ENCODE results near the gene MIA. TPM values are rescaled to one million over a fixed set of nuclear protein-coding genes. Genes with fewer than 3 reads are reported as not detected.
A peak's percentile ranks its signal among the peaks of the same experiment; 100 is the strongest.

Gene MIA
- polyA plus RNA-seq, 3 donors from 2014 or later = not detected

- DNase-seq = no peak
- Mint-ChIP-seq H3K4me1 (no peaks in the 10 kb centered on the region), H3K9me3 (no peaks in the 10 kb centered on the region), H3K27ac (no peak overlapping the region), H3K27me3 (ENCODE audit: low read depth in 3 of 3) (no peaks in the 10 kb centered on the region), H3K36me3 (peaks cover 3 to 7% (median 5%) of the 10 kb centered on the region in 3 donors), H3K4me3 (no peak overlapping the region)
These were observed 32.8 kb upstream of the MIA start for GRCh38 chr19:40742477-40742876.

- H3K9me3 Mint-ChIP-seq = no peaks in the 10 kb centered on the region
- H3K36me3 Mint-ChIP-seq = peaks cover 3 to 5% (median 5%) of the 10 kb centered on the region in 3 donors
- no peak for DNase-seq
- H3K4me3 Mint-ChIP-seq = no peak overlapping the region
- no peak overlapping the region for H3K27ac Mint-ChIP-seq
- H3K27me3 Mint-ChIP-seq (ENCODE audit: low read depth in 3 of 3) = no peaks in the 10 kb centered on the region
- no peaks in the 10 kb centered on the region for H3K4me1 Mint-ChIP-seq
These were observed 32.4 kb upstream of the MIA start for GRCh38 chr19:40742886-40743285.

- DNase-seq = no peak
- peaks cover under 1 to 2% (median 1%) of the 10 kb centered on the region in 3 donors for H3K36me3 Mint-ChIP-seq
- H3K9me3 Mint-ChIP-seq = no peaks in the 10 kb centered on the region
- peaks cover 0 to 2% (median 0%) of the 10 kb centered on the region in 3 donors for H3K27me3 Mint-ChIP-seq (ENCODE audit: low read depth in 3 of 3)
- H3K4me1 Mint-ChIP-seq = peaks cover 0 to 1% of the 10 kb centered on the region in 2 donors
- no peak overlapping the region for H3K4me3 Mint-ChIP-seq
- H3K27ac Mint-ChIP-seq = no peak overlapping the region
These were observed 31.4 kb upstream of the MIA start for GRCh38 chr19:40743926-40744325.

- no peak overlapping the region for H3K27ac Mint-ChIP-seq
- H3K27me3 Mint-ChIP-seq (ENCODE audit: low read depth in 3 of 3) = peaks cover 0 to 2% (median 0%) of the 10 kb centered on the region in 3 donors
- DNase-seq = no peak
- H3K4me1 Mint-ChIP-seq = peaks cover 4 to 9% of the 10 kb centered on the region in 2 donors
- H3K4me3 Mint-ChIP-seq = no peak overlapping the region
- no peaks in the 10 kb centered on the region for H3K9me3 Mint-ChIP-seq
- no peaks in the 10 kb centered on the region for H3K36me3 Mint-ChIP-seq
These were observed 30.5 kb upstream of the MIA start for GRCh38 chr19:40744554-40745401.

GRCh38 chr19:40745402-40745780 is 29.9 kb upstream of the MIA start:
- no peak overlapping the region for H3K27ac Mint-ChIP-seq
- DNase-seq = no peak

GRCh38 chr19:40747536-40747935 is 27.8 kb upstream of the MIA start:
- H3K27ac Mint-ChIP-seq = no peak overlapping the region
- DNase-seq = no peak
- H3K9me3 Mint-ChIP-seq = no peaks in the 10 kb centered on the region
- H3K4me1 Mint-ChIP-seq = peaks cover 27 to 32% of the 10 kb centered on the region in 2 donors
- peaks cover 0 to under 1% (median 0%) of the 10 kb centered on the region in 3 donors for H3K36me3 Mint-ChIP-seq
- no peak overlapping the region for H3K4me3 Mint-ChIP-seq
- peaks cover 11 to 17% (median 12%) of the 10 kb centered on the region in 3 donors for H3K27me3 Mint-ChIP-seq (ENCODE audit: low read depth in 3 of 3)

More at GRCh38 chr19:40745402-40745780, 29.9 kb upstream of the MIA start:
- no peaks in the 10 kb centered on the region for H3K36me3 Mint-ChIP-seq
- no peak overlapping the region for H3K4me3 Mint-ChIP-seq
- H3K4me1 Mint-ChIP-seq = peaks cover 10 to 15% of the 10 kb centered on the region in 2 donors
- H3K27me3 Mint-ChIP-seq (ENCODE audit: low read depth in 3 of 3) = peaks cover 2 to 6% (median 4%) of the 10 kb centered on the region in 3 donors
- H3K9me3 Mint-ChIP-seq = no peaks in the 10 kb centered on the region

- DNase-seq = peak; percentile 100
- Mint-ChIP-seq H3K27ac (peak within 1 kb of the TSS; percentile 93 to 98 (median 96)), H3K9me3 (no peaks in the 10 kb centered on the region), H3K4me1 (peaks cover 45 to 49% of the 10 kb centered on the region in 2 donors), H3K27me3 (ENCODE audit: low read depth in 3 of 3) (peaks cover 11 to 17% (median 14%) of the 10 kb centered on the region in 3 donors), H3K36me3 (peaks cover 0 to 4% (median 0%) of the 10 kb centered on the region in 3 donors), H3K4me3 (peak within 1 kb of the TSS; percentile 93 to 99 (median 96))
These were observed 25.1 kb upstream of the MIA start, which contains the start of gene ACTMAP for GRCh38 chr19:40750058-40750873. ACTMAP (minus strand) TSS chr19:40750477; CDS start chr19:40749803, 674 bp downstream.

GRCh38 chr19:40750874-40751537 is 24.3 kb upstream of the MIA start, which contains the start of gene SNRPA:
SNRPA (plus strand) TSS chr19:40751203; CDS start chr19:40751409, 206 bp downstream.
- Mint-ChIP-seq H3K4me1 (peaks cover 52 to 57% of the 10 kb centered on the region in 2 donors), H3K27ac (peak within 1 kb of the TSS; percentile 93 to 98 (median 96)), H3K4me3 (peak within 1 kb of the TSS; percentile 93 to 99 (median 96)), H3K9me3 (no peaks in the 10 kb centered on the region), H3K36me3 (peaks cover 0 to 7% (median 0%) of the 10 kb centered on the region in 3 donors), H3K27me3 (ENCODE audit: low read depth in 3 of 3) (peaks cover 11 to 17% (median 14%) of the 10 kb centered on the region in 3 donors)
- DNase-seq = peak; percentile 98 to 99 (median 98)

- peak overlapping the region; percentile 93 to 99 (median 96) for H3K4me3 Mint-ChIP-seq
- DNase-seq = no peak
- peaks cover 11 to 17% (median 14%) of the 10 kb centered on the region in 3 donors for H3K27me3 Mint-ChIP-seq (ENCODE audit: low read depth in 3 of 3)
- H3K27ac Mint-ChIP-seq = peak overlapping the region; percentile 93 to 98 (median 96)
- H3K4me1 Mint-ChIP-seq = peaks cover 65 to 66% of the 10 kb centered on the region in 2 donors
- H3K9me3 Mint-ChIP-seq = no peaks in the 10 kb centered on the region
- peaks cover 4 to 15% (median 7%) of the 10 kb centered on the region in 3 donors for H3K36me3 Mint-ChIP-seq
These were observed 23.0 kb upstream of the MIA start for GRCh38 chr19:40752257-40752781.

GRCh38 chr19:40754611-40755247 is 20.6 kb upstream of the MIA start:
- H3K4me1 Mint-ChIP-seq = peaks cover 57 to 68% of the 10 kb centered on the region in 2 donors
- DNase-seq = no peak
- H3K9me3 Mint-ChIP-seq = no peaks in the 10 kb centered on the region
- H3K27me3 Mint-ChIP-seq (ENCODE audit: low read depth in 3 of 3) = peaks cover 11 to 15% (median 14%) of the 10 kb centered on the region in 3 donors
- H3K27ac Mint-ChIP-seq = peak overlapping the region; percentile 37 to 87 (median 82)
- H3K36me3 Mint-ChIP-seq = peaks cover 11 to 27% (median 15%) of the 10 kb centered on the region in 3 donors
- peak overlapping the region; percentile 27 to 81 (median 72) for H3K4me3 Mint-ChIP-seq

- Mint-ChIP-seq H3K4me1 (peaks cover 52 to 62% of the 10 kb centered on the region in 2 donors), H3K9me3 (no peaks in the 10 kb centered on the region), H3K27ac (peak overlapping the region in 3 of 6 donors; percentile 23 to 82 (median 61)), H3K27me3 (ENCODE audit: low read depth in 3 of 3) (peaks cover 8 to 14% (median 12%) of the 10 kb centered on the region in 3 donors), H3K4me3 (peak overlapping the region in 2 of 5 donors; percentile 22 to 79), H3K36me3 (peaks cover 12 to 30% (median 18%) of the 10 kb centered on the region in 3 donors)
- DNase-seq = no peak
These were observed 20.1 kb upstream of the MIA start for GRCh38 chr19:40755248-40755624.

GRCh38 chr19:40755791-40756190 is 19.5 kb upstream of the MIA start:
- H3K9me3 Mint-ChIP-seq = no peaks in the 10 kb centered on the region
- H3K4me3 Mint-ChIP-seq = peak overlapping the region in 3 of 5 donors; percentile 22 to 40 (median 23)
- H3K4me1 Mint-ChIP-seq = peaks cover 50 to 59% of the 10 kb centered on the region in 2 donors
- DNase-seq = no peak
- H3K27me3 Mint-ChIP-seq (ENCODE audit: low read depth in 3 of 3) = peaks cover 3 to 8% (median 7%) of the 10 kb centered on the region in 3 donors
- H3K36me3 Mint-ChIP-seq = peaks cover 13 to 36% (median 21%) of the 10 kb centered on the region in 3 donors
- peak overlapping the region in 5 of 6 donors; percentile 23 to 61 (median 27) for H3K27ac Mint-ChIP-seq

All from immature natural killer cell (primary cell).